HTR-8/SVneo (cell line): Measurements from ENCODE around the gene AOPEP.
A peak's percentile ranks its signal among the peaks of the same experiment; 100 is the strongest.
"Not testable (repeated sequence)": the region's sequence is repeated elsewhere in the genome, so short reads cannot be mapped to it uniquely, and the experiment has no call there.

Experiments used
- DNase-seq: peaks from one replicate; pipeline ENCODE4 v3.0.0; 2011; ENCODE audit warnings: low spot score, mixed read lengths; ENCODE audit not compliant: insufficient read length
- FAIRE-seq: peaks from 2 replicates; lab custom pipeline; 2011; peaks lifted over from hg19 to GRCh38; lab: Jason Lieb, UNC

AOPEP gene

GRCh38 chr9:95018099-95018936 lies 291.8 kb downstream of the AOPEP start:
- no peak for FAIRE-seq
- peak; percentile 29 for DNase-seq

DNA sequence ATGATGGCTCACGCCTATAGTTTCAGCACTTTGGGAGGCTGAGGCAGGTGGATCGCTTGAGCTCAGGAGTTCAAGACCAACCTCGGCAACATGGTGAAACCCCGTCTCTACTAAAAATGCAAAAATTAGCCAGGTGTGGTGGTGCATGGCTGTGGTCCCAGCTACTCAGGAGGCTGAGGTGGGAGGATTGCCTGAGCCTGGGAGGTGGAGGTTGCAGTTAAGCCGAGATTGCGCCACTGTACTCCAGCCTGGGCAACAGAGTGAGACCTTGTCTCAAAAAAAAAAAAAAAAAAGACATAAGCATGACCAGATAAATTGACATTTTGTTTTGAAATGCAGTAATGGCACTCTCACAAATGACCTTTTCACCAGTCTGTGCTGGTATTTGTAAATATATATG lies 294.1 kb downstream of the AOPEP start:
- not testable (repeated sequence) for FAIRE-seq, DNase-seq

GRCh38 chr9:95021166-95021886 lies 294.8 kb downstream of the AOPEP start:
- DNase-seq, result no peak
- FAIRE-seq, result no peak

- no peak for FAIRE-seq
Measured at GRCh38 chr9:95022657-95023056, 296.2 kb downstream of the AOPEP start.

GRCh38 chr9:95023217-95024003 lies 296.9 kb downstream of the AOPEP start:
- DNase-seq (peak; percentile 21), FAIRE-seq (no peak)

More at GRCh38 chr9:95022657-95023056, 296.2 kb downstream of the AOPEP start:
- DNase-seq, result no peak

GRCh38 chr9:95024097-95024671 lies 297.7 kb downstream of the AOPEP start:
- no peak for FAIRE-seq
- no peak for DNase-seq

DNA sequence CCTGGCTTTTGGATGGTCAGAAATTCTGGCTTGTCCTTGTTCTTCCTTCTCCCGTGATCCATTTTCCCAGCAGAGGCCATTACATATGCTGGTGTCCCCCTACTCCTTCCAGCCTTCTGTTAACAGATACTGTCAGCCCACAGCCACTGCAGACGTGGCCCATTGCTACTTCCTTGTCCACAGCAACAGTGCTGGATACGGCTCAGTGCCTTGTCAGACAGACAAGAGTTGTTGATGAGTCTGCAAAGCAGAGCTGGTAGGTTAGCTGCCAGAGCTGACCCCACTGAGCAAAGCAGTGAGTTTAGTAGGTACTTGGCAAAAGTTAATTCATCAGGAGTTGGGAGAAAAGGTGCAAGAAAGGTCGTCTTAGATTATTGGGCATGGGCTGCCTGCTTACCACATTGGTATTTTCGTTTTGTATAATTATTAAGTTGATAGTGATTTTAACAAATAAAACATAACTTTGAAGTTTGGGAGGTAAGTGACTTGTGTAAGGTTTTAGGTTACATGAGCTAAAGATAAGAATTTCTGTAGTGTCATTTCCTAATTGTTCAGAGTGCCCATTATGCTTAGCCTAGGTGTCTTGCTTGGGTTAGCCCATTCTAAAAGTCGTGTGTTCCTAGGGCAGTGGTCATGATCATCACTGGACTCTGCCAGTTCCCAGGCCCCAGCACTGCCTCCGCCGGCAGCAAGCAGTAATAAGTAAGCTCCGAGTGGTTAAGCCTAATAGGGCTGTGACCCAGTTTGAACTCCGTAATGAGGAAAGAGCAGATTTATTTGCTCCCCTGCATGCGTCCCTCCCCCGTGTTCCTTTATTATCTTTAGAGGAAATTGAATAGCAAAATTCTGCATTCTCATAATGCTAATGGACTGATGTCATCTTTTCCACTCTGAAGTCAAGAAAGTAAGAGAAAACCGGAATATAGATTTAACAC lies 299.0 kb downstream of the AOPEP start:
- FAIRE-seq, result peak; percentile 63
- DNase-seq, result peak; percentile 67

- FAIRE-seq (no peak), DNase-seq (no peak)
Measured at GRCh38 chr9:95026148-95026524, 299.6 kb downstream of the AOPEP start.

DNA sequence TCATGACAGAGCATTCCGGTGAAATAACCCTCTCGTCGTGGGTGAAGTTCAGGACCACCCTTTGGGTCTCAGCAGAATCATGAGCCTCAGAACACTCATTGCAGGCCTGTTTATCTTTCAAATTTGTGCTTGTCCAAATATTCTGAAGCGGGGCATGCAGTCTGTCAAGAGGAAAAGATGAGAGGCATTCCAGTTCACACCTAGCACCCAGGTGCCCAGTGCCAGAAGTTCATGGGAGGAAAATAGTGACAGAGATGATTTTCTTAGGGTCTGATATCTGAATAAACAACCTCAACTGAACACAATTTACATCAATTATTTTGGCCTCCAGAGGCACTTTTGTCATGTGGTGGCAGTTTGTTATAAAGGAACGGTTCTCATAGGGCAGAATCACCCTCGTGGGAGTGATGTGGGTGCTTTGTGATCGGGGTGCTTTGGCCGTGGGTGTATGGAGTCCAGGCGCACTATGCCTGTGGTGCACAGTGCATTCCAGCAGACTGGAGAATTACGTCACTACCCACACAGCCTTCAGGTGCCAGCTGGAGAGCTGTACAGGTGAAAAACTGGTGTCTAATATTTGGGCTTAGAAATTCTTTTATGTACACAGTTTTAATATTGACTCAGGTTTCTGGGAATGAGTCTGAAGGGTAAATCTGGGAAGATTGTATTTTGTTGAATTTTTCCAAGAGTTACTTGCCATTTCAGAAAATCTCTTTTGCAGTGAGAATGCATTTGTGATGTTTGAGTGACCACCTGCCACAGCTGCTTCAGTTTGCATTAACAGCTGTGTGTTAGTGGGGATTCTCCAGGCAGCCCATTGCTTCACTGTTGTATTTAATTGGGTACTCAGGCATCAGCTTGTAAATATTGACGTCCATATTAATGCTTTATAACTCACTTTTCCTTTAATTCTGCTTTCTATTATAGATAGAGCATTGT lies 301.7 kb downstream of the AOPEP start:
- FAIRE-seq, result no peak
- DNase-seq, result no peak

DNA sequence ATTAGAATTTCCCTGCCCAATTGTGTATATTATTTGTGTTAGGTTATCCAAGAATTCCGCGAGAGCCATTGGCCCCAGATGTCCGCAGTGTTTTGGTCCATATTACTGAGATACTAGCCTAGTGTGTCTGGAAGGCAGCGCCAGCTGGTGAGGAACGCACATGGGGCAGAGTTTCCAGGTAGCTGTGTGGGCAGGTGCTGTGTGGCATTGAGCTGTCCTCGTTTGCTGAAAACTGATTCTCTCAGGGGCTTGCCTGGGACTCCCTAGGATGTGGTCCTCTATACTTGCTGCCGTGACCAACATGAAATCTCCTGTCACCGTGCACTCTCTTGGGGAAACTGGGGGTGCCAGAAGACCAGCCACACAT lies 302.3 kb downstream of the AOPEP start:
- no peak for FAIRE-seq
- no peak for DNase-seq

- no peak for FAIRE-seq
Measured at GRCh38 chr9:95029288-95029687, 302.8 kb downstream of the AOPEP start.

DNA sequence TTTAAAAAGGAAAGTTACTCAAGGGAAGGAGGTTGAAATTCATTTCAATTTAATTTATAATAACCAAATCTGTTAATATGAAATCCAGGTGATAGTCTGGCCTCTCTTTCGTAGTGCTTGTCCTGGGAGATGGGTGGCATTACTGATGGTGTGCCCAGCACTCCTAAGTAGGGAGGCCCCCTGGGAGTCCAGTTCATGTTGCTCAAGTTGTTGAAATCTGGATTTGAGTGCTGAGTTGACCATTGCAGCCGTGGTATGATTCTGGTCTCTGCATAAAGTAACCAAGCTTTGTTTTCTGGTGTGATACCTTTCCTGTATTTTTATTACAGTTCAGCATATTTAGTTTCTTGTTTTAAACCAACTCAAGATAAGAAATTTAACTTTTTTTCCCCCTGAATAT lies 303.2 kb downstream of the AOPEP start:
- DNase-seq, result no peak
- FAIRE-seq, result no peak

More at GRCh38 chr9:95029288-95029687, 302.8 kb downstream of the AOPEP start:
- DNase-seq, result no peak

DNA sequence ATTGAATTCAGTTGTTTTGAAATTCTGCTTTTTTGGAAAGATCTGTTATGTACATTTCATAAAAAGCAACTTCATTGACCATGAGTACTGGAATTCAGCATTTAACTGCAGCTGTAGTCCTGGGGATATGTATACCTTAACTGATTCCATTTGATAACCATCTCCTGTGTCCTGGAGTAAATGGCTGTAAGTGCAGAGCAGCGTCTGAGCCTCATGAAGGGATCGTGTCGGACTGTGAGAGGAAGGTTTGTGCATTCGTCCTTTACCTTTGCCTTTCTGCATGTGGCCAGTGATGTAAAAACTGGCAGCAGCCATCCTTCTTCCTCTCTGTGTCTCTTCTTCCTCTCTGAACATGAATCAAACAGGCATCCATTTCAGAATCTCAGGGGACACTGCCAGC lies 303.8 kb downstream of the AOPEP start:
- DNase-seq (no peak), FAIRE-seq (no peak)

GRCh38 chr9:95030920-95031642 lies 304.6 kb downstream of the AOPEP start:
- FAIRE-seq (no peak), DNase-seq (no peak)

GRCh38 chr9:95031711-95032461 lies 305.4 kb downstream of the AOPEP start:
- DNase-seq, result no peak
- FAIRE-seq, result no peak

GRCh38 chr9:95032580-95033341 lies 306.3 kb downstream of the AOPEP start:
- DNase-seq, result no peak
- no peak for FAIRE-seq
